Medulla oblongata (tissue), 1 donor: Measurements from ENCODE around the gene PCP4L1.
A peak's percentile ranks its signal among the peaks of the same experiment; 100 is the strongest.

Experiments
- DNase-seq: peaks from one replicate; pipeline ENCODE4 v3.0.0-alpha.2; 2015; ENCODE audit errors: extremely low spot score

PCP4L1 gene

GRCh38 chr1:161266836-161267235, 8.3 kb downstream of the PCP4L1 start:
- DNase-seq: no peak

- peak; percentile 37 for DNase-seq
Measured at GRCh38 chr1:161267321-161267720, 8.8 kb downstream of the PCP4L1 start.

GRCh38 chr1:161273402-161273801, 14.9 kb downstream of the PCP4L1 start:
- DNase-seq: no peak

GRCh38 chr1:161274874-161275273, 16.3 kb downstream of the PCP4L1 start:
- DNase-seq: no peak

- DNase-seq: no peak
Measured at GRCh38 chr1:161282991-161283390, 24.4 kb downstream of the PCP4L1 start.

- no peak for DNase-seq
Measured at GRCh38 chr1:161285113-161285512, 26.6 kb downstream of the PCP4L1 start.

GRCh38 chr1:161285521-161285920, 27.0 kb downstream of the PCP4L1 start:
- DNase-seq: no peak

GRCh38 chr1:161287482-161288054, 29.0 kb downstream of the PCP4L1 start:
- no peak for DNase-seq

GRCh38 chr1:161290779-161291178, 32.2 kb downstream of the PCP4L1 start:
- DNase-seq: no peak

- no peak for DNase-seq
Measured at GRCh38 chr1:161297415-161297814, 38.9 kb downstream of the PCP4L1 start.

GRCh38 chr1:161298116-161298515, 39.6 kb downstream of the PCP4L1 start:
- no peak for DNase-seq

GRCh38 chr1:161299347-161299746, 40.8 kb downstream of the PCP4L1 start:
- DNase-seq: no peak

- DNase-seq: no peak
Measured at GRCh38 chr1:161300478-161300877, 41.9 kb downstream of the PCP4L1 start.

GRCh38 chr1:161304927-161305866, 46.7 kb downstream of the PCP4L1 start:
- no peak for DNase-seq

- peak; percentile 83 for DNase-seq
Measured at GRCh38 chr1:161305867-161306519, 47.4 kb downstream of the PCP4L1 start.

GRCh38 chr1:161307230-161307768, 48.8 kb downstream of the PCP4L1 start:
- DNase-seq: peak; percentile 37

- DNase-seq: no peak
Measured at GRCh38 chr1:161307892-161308638, 49.5 kb downstream of the PCP4L1 start.

- no peak for DNase-seq
Measured at GRCh38 chr1:161309868-161310267, 51.3 kb downstream of the PCP4L1 start, which contains the start of gene MPZ. Gene MPZ (minus strand): TSS chr1:161309968. CDS start chr1:161309905, 63 bp downstream.

GRCh38 chr1:161311595-161312181, 53.1 kb downstream of the PCP4L1 start:
- DNase-seq: no peak

- DNase-seq: peak; percentile 79
Measured at GRCh38 chr1:161313554-161314200, 55.1 kb downstream of the PCP4L1 start.
